Astrocyte of the cerebellum (primary cell): Measurements from ENCODE around the gene STRBP.
A peak's percentile ranks its signal among the peaks of the same experiment; 100 is the strongest.

Experiments
- DNase-seq: peaks from one replicate; pipeline ENCODE4 v3.0.0-alpha.2; 2011; ENCODE audit warnings: low read depth
- H3K4me3 ChIP-seq: 2 replicates; pipeline ENCODE4 v1.5.1; 2011; ENCODE audit warnings: mild to moderate bottlenecking, low read depth, low read length, moderate library complexity
- in situ Hi-C: cut with HindIII; loops from 2 replicates; pipeline ENCODE4 v1.10.0; 2017; ENCODE audit warnings: low sequenced_read_pairs
- TF ChIP-seq, protein P1 (sequence below): IDR thresholded peaks from 2 replicates; pipeline ENCODE4 v1.5.1; 2012; ENCODE audit warnings: low read length, low read depth, moderate library complexity, mild to moderate bottlenecking; ENCODE audit errors: missing control alignments

The STRBP gene

DNA sequence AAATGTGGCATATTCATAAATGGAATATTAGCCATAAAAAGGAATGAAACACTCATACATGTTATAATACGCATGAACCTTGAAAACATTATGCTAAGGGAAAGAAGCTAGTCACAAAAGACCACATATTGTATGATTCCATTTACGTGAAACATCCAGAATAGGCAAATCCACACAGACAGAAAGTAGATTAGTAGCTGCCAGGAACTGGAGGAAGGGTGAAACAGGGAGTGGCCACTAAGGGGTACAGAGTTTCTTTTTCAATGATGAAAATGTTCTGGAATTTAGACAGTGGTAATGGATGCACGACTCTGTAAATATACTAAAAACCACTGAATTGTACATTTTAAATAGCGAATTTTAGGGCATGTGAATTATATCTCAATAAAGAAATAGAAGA is 39.4 kb downstream of the STRBP start:
- TF ChIP-seq, protein P1, sequence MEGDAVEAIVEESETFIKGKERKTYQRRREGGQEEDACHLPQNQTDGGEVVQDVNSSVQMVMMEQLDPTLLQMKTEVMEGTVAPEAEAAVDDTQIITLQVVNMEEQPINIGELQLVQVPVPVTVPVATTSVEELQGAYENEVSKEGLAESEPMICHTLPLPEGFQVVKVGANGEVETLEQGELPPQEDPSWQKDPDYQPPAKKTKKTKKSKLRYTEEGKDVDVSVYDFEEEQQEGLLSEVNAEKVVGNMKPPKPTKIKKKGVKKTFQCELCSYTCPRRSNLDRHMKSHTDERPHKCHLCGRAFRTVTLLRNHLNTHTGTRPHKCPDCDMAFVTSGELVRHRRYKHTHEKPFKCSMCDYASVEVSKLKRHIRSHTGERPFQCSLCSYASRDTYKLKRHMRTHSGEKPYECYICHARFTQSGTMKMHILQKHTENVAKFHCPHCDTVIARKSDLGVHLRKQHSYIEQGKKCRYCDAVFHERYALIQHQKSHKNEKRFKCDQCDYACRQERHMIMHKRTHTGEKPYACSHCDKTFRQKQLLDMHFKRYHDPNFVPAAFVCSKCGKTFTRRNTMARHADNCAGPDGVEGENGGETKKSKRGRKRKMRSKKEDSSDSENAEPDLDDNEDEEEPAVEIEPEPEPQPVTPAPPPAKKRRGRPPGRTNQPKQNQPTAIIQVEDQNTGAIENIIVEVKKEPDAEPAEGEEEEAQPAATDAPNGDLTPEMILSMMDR, result no peak
- no peak overlapping the region for H3K4me3 ChIP-seq
- no peak for DNase-seq
- in situ Hi-C loops, result no loop called here

DNA sequence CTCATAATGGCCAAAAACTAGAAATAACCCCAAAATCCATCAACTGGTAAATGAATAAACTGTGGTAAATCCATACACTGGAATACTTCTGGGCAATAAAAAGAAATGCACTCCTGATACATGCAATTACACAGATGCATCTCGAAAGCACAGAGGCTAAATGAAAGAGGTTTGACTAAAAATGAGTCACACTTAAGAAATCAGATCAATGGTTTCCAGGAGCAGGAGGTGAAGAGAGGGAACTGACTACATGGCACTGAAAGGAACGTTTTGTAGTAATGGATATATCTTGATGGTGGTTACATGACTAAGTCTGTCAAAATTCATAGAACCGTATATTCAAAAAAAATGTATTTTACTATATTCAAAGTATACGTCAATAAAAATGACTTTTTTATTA is 42.4 kb downstream of the STRBP start:
- TF ChIP-seq, protein P1, result no peak
- no peak for DNase-seq
- H3K4me3 ChIP-seq, result no peak overlapping the region
- in situ Hi-C loops, result no loop called here

DNA sequence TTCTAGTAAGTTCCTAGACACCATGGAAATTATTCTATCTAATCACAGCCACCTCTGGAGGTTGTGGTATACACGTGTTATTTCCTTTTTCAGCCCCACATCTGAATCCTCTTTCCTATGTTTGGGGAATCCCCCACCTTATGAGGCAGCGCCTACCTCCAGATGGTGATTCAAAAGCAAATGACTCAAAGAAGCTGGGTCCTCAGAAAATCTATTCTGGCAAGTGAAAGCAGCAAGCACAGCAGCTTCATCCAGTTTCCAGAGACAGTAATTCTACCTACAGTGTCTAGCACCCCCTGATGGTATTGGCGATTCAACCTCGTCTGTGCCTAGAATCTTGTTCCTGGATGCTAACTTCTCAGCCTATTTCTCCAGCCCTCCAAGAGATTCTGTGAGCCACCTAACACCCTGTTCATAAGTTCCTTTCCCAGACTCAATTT is 43.0 kb downstream of the STRBP start:
- peak; percentile 51 for DNase-seq
- in situ Hi-C loops, result no loop called here
- TF ChIP-seq, protein P1, result peak; percentile 67
- H3K4me3 ChIP-seq, result no peak overlapping the region

DNA sequence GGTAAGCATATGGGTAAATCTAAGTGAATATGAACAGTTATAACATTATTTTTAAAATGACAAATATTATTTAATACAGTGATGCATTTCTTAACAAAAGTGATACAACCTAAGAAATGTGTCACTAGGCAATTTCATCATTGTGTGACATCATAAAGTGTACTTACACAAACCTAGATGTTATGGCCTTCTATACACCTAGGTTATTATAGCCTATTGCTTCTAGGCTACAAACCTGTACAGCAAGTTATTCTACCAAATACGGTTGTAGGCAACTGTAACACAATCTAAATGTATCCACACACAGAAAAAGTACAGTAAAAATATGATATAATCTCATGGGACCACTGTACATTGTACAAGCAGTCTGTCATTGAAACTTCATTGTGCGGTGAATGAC is 48.3 kb downstream of the STRBP start:
- no peak overlapping the region for H3K4me3 ChIP-seq
- in situ Hi-C loops, result no loop called here
- TF ChIP-seq, protein P1, result no peak
- no peak for DNase-seq

DNA sequence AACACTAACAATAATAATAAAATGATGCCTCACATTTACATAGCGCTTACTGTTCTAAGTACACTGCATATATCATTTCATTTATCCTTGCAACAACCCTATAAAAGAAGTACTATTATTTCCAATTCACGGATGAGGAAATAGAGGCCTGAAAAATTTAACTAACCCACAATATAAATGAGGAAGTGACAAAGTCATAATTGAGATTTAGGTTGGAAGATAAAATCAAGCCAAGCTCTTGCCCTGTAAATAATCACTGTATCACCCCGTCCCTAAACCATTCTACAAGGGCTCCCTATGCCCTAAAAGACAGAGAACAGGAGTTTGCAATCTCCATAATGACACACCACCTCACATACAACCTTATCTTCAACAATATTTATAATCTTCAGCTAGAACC is 49.6 kb downstream of the STRBP start:
- TF ChIP-seq, protein P1, result no peak
- no peak for DNase-seq
- in situ Hi-C loops, result no loop called here
- no peak overlapping the region for H3K4me3 ChIP-seq

DNA sequence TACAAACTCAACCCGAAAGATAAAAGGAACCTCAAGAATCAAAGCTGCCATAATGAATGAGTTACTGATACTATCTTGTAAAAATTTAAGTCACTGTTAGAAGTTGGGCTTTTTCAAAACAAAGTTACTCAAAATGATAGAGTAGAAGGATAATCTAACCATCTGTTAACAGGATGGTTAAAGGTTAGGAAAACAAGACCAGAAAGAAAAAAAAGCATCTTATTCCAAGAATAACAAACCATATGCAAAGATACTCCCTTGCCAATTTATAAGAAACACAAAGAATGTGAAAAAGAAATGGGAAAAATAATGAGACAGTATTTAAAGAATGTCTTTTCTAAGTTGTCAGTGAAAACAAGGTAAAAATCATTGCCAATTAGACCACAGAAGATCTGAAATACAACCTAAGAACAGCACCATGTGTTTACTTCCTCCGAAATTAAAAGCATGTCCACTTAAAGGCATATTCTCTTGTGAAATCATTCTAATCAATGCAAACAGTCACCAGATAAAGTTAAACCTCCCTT is 51.2 kb downstream of the STRBP start:
- peak; percentile 54 for DNase-seq
- H3K4me3 ChIP-seq, result no peak overlapping the region
- TF ChIP-seq, protein P1, result no peak
- in situ Hi-C loops, result no loop called here
